NB4 (cell line): Measurements from ENCODE around the gene KLF11.

Experiments used
- DNase-seq: peaks from one replicate; pipeline ENCODE4 v3.0.0; 2010; ENCODE audit warnings: low read depth
- H3K4me3 ChIP-seq: one replicate; pipeline ENCODE4 v1.5.1; 2011; ENCODE audit warnings: mild to moderate bottlenecking, low read depth, low read length, moderate library complexity
- CTCF ChIP-seq: IDR thresholded peaks from one replicate; pipeline ENCODE4 v1.5.1; 2012; ENCODE audit warnings: low read depth, low read length
- MYC ChIP-seq: IDR thresholded peaks from 2 replicates; pipeline ENCODE4 v1.6.1; 2011; ENCODE audit warnings: low read depth, low read length
- POLR2A ChIP-seq: IDR thresholded peaks from 2 replicates; pipeline ENCODE4 v1.6.1; 2011; ENCODE audit warnings: mild to moderate bottlenecking; ENCODE audit not compliant: insufficient read length; ENCODE audit errors: extremely low read depth
- TF ChIP-seq, protein P1 (sequence below): IDR thresholded peaks from 2 replicates; pipeline ENCODE4 v1.6.1; 2011; ENCODE audit warnings: low read depth, low read length

KLF11 gene

DNA sequence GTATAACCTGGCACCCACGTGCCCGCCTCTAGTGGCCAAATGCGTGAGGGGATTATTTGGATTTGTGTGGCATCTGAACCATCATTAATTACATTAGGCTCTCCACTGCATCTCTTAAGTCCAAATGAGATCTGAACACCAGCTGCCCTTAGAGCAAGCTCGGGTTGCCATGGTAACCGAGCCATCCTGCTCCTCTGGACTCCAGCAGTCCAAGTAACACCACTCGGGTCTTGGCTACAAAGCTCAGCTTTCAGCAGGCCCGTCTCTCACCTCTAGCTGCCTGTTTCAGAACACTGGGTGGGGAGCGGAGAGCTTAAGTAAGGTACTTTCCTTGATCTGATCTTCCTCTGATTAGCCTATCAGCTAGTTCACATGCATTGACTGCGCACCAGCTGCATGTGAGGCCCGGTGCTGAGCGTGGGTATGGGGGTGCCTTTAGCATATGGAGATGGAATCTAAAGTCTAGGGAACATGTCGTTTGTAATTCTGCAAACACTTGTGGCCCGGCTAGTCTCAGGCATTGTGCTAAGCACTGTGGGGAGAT is 51.0 kb downstream of the KLF11 start:
- TF ChIP-seq MYC (no peak), POLR2A (no peak), CTCF (no peak)
- TF ChIP-seq, protein P1, sequence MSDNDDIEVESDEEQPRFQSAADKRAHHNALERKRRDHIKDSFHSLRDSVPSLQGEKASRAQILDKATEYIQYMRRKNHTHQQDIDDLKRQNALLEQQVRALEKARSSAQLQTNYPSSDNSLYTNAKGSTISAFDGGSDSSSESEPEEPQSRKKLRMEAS: no peak
- DNase-seq: no peak
- H3K4me3 ChIP-seq: no peak overlapping the region

- H3K4me3 ChIP-seq: no peak overlapping the region
- TF ChIP-seq POLR2A (no peak), MYC (no peak), CTCF (no peak)
- TF ChIP-seq, protein P1: no peak
- no peak for DNase-seq
Measured at GRCh38 chr2:10095175-10095574, 51.8 kb downstream of the KLF11 start.

DNA sequence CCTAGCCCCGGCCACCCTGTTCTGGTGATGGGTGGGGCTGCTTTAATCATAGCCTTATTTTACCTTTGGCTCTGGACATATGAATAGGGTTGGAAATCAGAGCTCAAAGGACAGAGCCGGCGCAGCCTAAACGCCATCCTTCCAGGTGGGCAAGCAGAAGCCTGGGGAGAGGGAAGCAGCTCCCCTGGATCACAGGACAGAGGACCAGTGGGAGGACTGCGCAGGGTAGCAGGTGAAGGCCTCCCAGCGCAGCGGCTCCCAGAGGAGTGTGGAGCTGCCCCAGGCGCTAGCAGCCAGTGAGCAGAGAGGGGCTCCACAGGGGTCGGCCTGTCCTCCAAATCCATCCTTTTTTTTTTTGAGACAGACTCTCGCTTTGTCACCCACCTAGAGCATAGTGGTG is 53.3 kb downstream of the KLF11 start:
- no peak for DNase-seq
- TF ChIP-seq MYC: no peak
- TF ChIP-seq POLR2A: no peak
- TF ChIP-seq, protein P1: no peak
- no peak for TF ChIP-seq CTCF
- no peak overlapping the region for H3K4me3 ChIP-seq

GRCh38 chr2:10097352-10098148 is 54.2 kb downstream of the KLF11 start:
- peak; percentile 58 for DNase-seq
- TF ChIP-seq POLR2A (no peak), CTCF (peak; percentile 93)
- no peak overlapping the region for H3K4me3 ChIP-seq

- no peak overlapping the region for H3K4me3 ChIP-seq
- DNase-seq: no peak
- TF ChIP-seq MYC: no peak
- no peak for TF ChIP-seq CTCF
- TF ChIP-seq POLR2A: no peak
- TF ChIP-seq, protein P1: no peak
Measured at GRCh38 chr2:10101491-10101890, 58.1 kb downstream of the KLF11 start.

DNA sequence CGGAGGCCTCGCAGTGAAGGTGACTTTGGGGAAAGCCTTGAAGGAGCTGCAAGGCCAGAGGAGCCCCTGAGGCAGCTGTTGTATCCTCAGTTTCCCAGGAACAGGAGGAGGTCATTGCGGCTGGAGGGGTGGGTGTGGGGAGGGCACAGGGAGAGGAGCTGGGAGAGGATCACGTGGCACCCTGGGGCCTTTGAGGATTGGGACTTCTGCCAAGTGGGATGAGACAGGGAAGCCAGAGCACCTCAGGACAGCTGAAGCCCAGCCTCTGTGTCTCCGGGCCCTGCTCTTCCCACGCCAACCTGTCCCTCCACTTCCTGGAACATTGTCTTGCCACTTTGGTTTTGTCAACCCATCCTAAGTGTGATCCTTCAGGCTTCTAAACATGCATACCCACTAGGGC is 59.8 kb downstream of the KLF11 start:
- no peak overlapping the region for H3K4me3 ChIP-seq
- no peak for DNase-seq
- TF ChIP-seq MYC: no peak
- no peak for TF ChIP-seq POLR2A
- no peak for TF ChIP-seq CTCF
- TF ChIP-seq, protein P1: no peak
